H1 (cell line): ENCODE measurements around the gene ZFYVE21. TPM values are rescaled to one million over a fixed set of nuclear protein-coding genes. Genes with fewer than 3 reads are reported as not detected.

Experiments
- CTCF ChIA-PET: fragments of 300-600 bp; sonication (Branson Sonifier 250); formaldehyde crosslinking; loops from one replicate; lab custom pipeline; 2021; ENCODE audit not compliant: partially characterized antibody; lab: Charles Lee
- POLR2A ChIA-PET: fragments of 300-600 bp; sonication (Branson Sonifier 250); formaldehyde crosslinking; loops from one replicate; lab custom pipeline; 2021; ENCODE audit warnings: inconsistent platforms; ENCODE audit not compliant: partially characterized antibody; lab: Charles Lee
- DNase-seq, 2 experiments: peaks; one replicate each; pipeline versions ENCODE4 v3.0.0 to v3.0.0-alpha.2; 2010 to 2022; ENCODE audit warnings: low spot score in 2 of 2, low read depth in 1 of 2, mixed read lengths in 1 of 2
- FAIRE-seq: peaks from 2 replicates; lab custom pipeline; 2011; peaks lifted over from hg19 to GRCh38; lab: Jason Lieb, UNC
- H2AFZ ChIP-seq: 2 replicates; pipeline ENCODE4 v1.8.1; 2012; ENCODE audit warnings: low read length, inconsistent platforms
- H2AK5ac ChIP-seq: 2 replicates; pipeline ENCODE4 v1.6.1; 2013; ENCODE audit warnings: low read depth, low read length
- H2BK120ac ChIP-seq: replicated peaks from 2 replicates; pipeline ENCODE3; 2013; ENCODE audit warnings: low read depth, low read length, inconsistent platforms
- H2BK12ac ChIP-seq: 2 replicates; pipeline ENCODE4 v1.6.1; 2013; ENCODE audit warnings: low read depth, low read length
- H2BK15ac ChIP-seq: 2 replicates; pipeline ENCODE4 v1.6.1; 2013; ENCODE audit warnings: low read length
- H2BK20ac ChIP-seq: 2 replicates; pipeline ENCODE4 v1.6.1; 2013; ENCODE audit warnings: low read length
- H2BK5ac ChIP-seq: 2 replicates; pipeline ENCODE4 v1.6.1; 2013; ENCODE audit warnings: low read depth, low read length
- H3K14ac ChIP-seq: 2 replicates; pipeline ENCODE4 v1.6.1; 2013; ENCODE audit warnings: inconsistent platforms; ENCODE audit not compliant: insufficient read length
- H3K18ac ChIP-seq: 2 replicates; pipeline ENCODE4 v1.6.1; 2013; ENCODE audit warnings: low read length; ENCODE audit errors: extremely low read depth
- H3K23ac ChIP-seq: 2 replicates; pipeline ENCODE4 v1.6.1; 2013; ENCODE audit warnings: inconsistent platforms; ENCODE audit not compliant: insufficient read length
- H3K23me2 ChIP-seq: 2 replicates; pipeline ENCODE4 v1.6.1; 2013; ENCODE audit warnings: low read depth, low read length
- H3K27ac ChIP-seq: 2 replicates; pipeline ENCODE4 v1.6.1; 2011; ENCODE audit warnings: low read depth, low read length, inconsistent platforms
- H3K27me3 ChIP-seq, 4 experiments: replicated peaks in 1 of 4; 1 replicate in 1 of 4; 2 replicates in 3 of 4; pipeline versions ENCODE4 v1.6.1 to v1.8.1; 2011 to 2013; ENCODE audit warnings: low read length in 3 of 4, mild to moderate bottlenecking in 3 of 4, inconsistent platforms in 2 of 4, mixed read lengths in 2 of 4, moderate library complexity in 1 of 4; ENCODE audit not compliant: control insufficient read depth in 3 of 4, insufficient read depth in 3 of 4; ENCODE audit errors: extremely low read depth in 1 of 4
- H3K36me3 ChIP-seq, 4 experiments: 2 replicates each; pipeline versions ENCODE4 v1.6.1 to v1.8.1; 2011 to 2013; ENCODE audit warnings: mild to moderate bottlenecking in 4 of 4, low read length in 3 of 4, moderate library complexity in 2 of 4, control low read depth in 1 of 4, inconsistent platforms in 1 of 4; ENCODE audit not compliant: insufficient read depth in 4 of 4, control insufficient read depth in 2 of 4
- H3K4ac ChIP-seq: replicated peaks from 2 replicates; pipeline ENCODE3; 2013; ENCODE audit warnings: low read length, low read depth, mixed read lengths, inconsistent platforms; ENCODE audit not compliant: insufficient read length
- H3K4me1 ChIP-seq, 4 experiments: replicated peaks in 1 of 4; 1 replicate in 1 of 4; 2 replicates in 3 of 4; pipeline versions ENCODE4 v1.6.1 to v1.8.1; 2011 to 2013; ENCODE audit warnings: low read length in 3 of 4, inconsistent platforms in 2 of 4, mixed read lengths in 1 of 4; ENCODE audit not compliant: insufficient read depth in 4 of 4, control insufficient read depth in 3 of 4
- H3K4me2 ChIP-seq, 2 experiments: 2 replicates each; pipeline versions ENCODE4 v1.6.1 to v1.8.1; 2011 to 2013; ENCODE audit warnings: low read depth in 2 of 2, low read length in 2 of 2, control low read depth in 1 of 2, inconsistent platforms in 1 of 2, mild to moderate bottlenecking in 1 of 2; ENCODE audit not compliant: insufficient read depth in 1 of 2
- H3K4me3 ChIP-seq, 4 experiments: fragments of 200-600, 300-600 bp in 1 of 4; sonication (generic), shearing (Covaris generic), sonication (Bioruptor Twin) in 1 of 4; 2 replicates each; pipeline versions ENCODE4 v1.5.1 to v1.8.1; 2011 to 2016; ENCODE audit warnings: low read length in 4 of 4, low read depth in 3 of 4, control low read depth in 2 of 4, inconsistent platforms in 2 of 4, mild to moderate bottlenecking in 2 of 4, mixed read lengths in 1 of 4, moderate library complexity in 1 of 4; ENCODE audit not compliant: insufficient read depth in 2 of 4; ENCODE audit errors: extremely low read depth in 1 of 4
- H3K56ac ChIP-seq: replicated peaks from 2 replicates; pipeline ENCODE3; 2013; ENCODE audit warnings: low read depth, mild to moderate bottlenecking, mixed read lengths, low read length, inconsistent platforms; ENCODE audit not compliant: insufficient read length
- H3K79me1 ChIP-seq: 2 replicates; pipeline ENCODE4 v1.6.1; 2013; ENCODE audit warnings: low read depth, low read length, control low read depth
- H3K79me2 ChIP-seq, 2 experiments: 2 replicates each; pipeline versions ENCODE4 v1.6.1 to v1.8.1; 2012 to 2013; ENCODE audit warnings: low read length in 2 of 2, mild to moderate bottlenecking in 2 of 2, inconsistent platforms in 1 of 2; ENCODE audit not compliant: insufficient read depth in 2 of 2, control insufficient read depth in 1 of 2
- H3K9ac ChIP-seq, 4 experiments: replicated peaks in 1 of 4; 1 replicate in 1 of 4; 2 replicates in 3 of 4; pipeline versions ENCODE4 v1.6.1 to v1.8.1; 2011 to 2013; ENCODE audit warnings: low read depth in 3 of 4, low read length in 3 of 4, control low read depth in 2 of 4, mild to moderate bottlenecking in 2 of 4, moderate library complexity in 2 of 4, inconsistent platforms in 1 of 4; ENCODE audit errors: extremely low read depth in 1 of 4
- H3K9me3 ChIP-seq, 2 experiments: 2 replicates each; pipeline versions ENCODE4 v1.6.1 to v1.8.1; 2012 to 2013; ENCODE audit warnings: mild to moderate bottlenecking in 2 of 2, moderate library complexity in 2 of 2, control low read depth in 1 of 2, inconsistent platforms in 1 of 2, low read depth in 1 of 2, low read length in 1 of 2, mixed read lengths in 1 of 2; ENCODE audit not compliant: insufficient read depth in 2 of 2
- H4K20me1 ChIP-seq, 2 experiments: replicated peaks in 1 of 2; 2 replicates each; pipeline versions ENCODE3 to v1.8.1; 2011 to 2013; ENCODE audit warnings: inconsistent platforms in 2 of 2, low read length in 2 of 2, mild to moderate bottlenecking in 1 of 2; ENCODE audit not compliant: insufficient read depth in 2 of 2, control insufficient read depth in 1 of 2
- H4K5ac ChIP-seq: 2 replicates; pipeline ENCODE4 v1.6.1; 2013; ENCODE audit warnings: low read length, low read depth, mixed read lengths, inconsistent platforms; ENCODE audit not compliant: insufficient read length
- H4K8ac ChIP-seq: 2 replicates; pipeline ENCODE4 v1.8.0; 2013; ENCODE audit warnings: mild to moderate bottlenecking, moderate library complexity, low read length, inconsistent platforms; ENCODE audit not compliant: insufficient read depth; ENCODE audit errors: extremely low read depth
- H4K91ac ChIP-seq: replicated peaks from 2 replicates; pipeline ENCODE3; 2013; ENCODE audit warnings: low read length, mixed read lengths, inconsistent platforms; ENCODE audit not compliant: insufficient read length
- GABPA ChIP-seq: IDR thresholded peaks from 2 replicates; pipeline ENCODE4 v1.6.1; 2011; ENCODE audit warnings: mild to moderate bottlenecking, low read length, moderate library complexity, borderline replicate concordance; ENCODE audit not compliant: insufficient read depth
- KDM4A ChIP-seq: IDR thresholded peaks from one replicate; pipeline ENCODE4 v1.7.1; 2012; ENCODE audit warnings: low read depth, mild to moderate bottlenecking, moderate library complexity, low read length, inconsistent platforms; ENCODE audit not compliant: severe bottlenecking
- RFX5 ChIP-seq: IDR thresholded peaks from 2 replicates; pipeline ENCODE4 v1.6.1; 2011; ENCODE audit warnings: low read depth, low read length, improper control_type of control experiment, borderline replicate concordance
- WGBS, 2 experiments: shearing (Covaris generic) in 1 of 2; methylation state at CpG; one replicate each; pipeline versions ENCODE4 v1.1.6 to v1.1.7; 2013 to 2015; ENCODE audit warnings: low lambda C conversion rate in 2 of 2, mixed read lengths in 2 of 2, inconsistent platforms in 1 of 2, low coverage in 1 of 2, missing lambda C conversion rate in 1 of 2; ENCODE audit not compliant: insufficient replicate concordance in 2 of 2, insufficient coverage in 1 of 2, insufficient read length in 1 of 2; ENCODE audit errors: extremely low coverage in 1 of 2, missing lambda C conversion rate in 1 of 2; 5-methylcytosine and 5-hydroxymethylcytosine counted together
- polyA plus RNA-seq, 7 experiments: library from polyadenylated mRNA; depleted of rRNA in 3 of 7; stranded (reverse) in 5 of 7; unstranded in 2 of 7; fragments of >200 nt in 5 of 7; fragments of 200-250 nt in 2 of 7; gene quantifications; 1 replicate in 5 of 7; 2 replicates in 1 of 7; 4 replicates in 1 of 7; pipeline versions ENCODE4 v1.2.1 to v1.2.3, GENCODE V29; 2011 to 2013; ENCODE audit warnings: missing spikeins in 2 of 7, mixed read lengths in 2 of 7
- total RNA-seq: library from RNA; stranded (reverse); fragmentation: NEBNext Ultra II Directional; extraction: Animal tissue kit (Norgen Biotek cat#: 25700); gene quantifications from 2 replicates; pipeline ENCODE4 v1.2.1, GENCODE V29; 2021

Gene ZFYVE21
- total and polyA plus RNA-seq, 2 of the 8 experiments (the other 6 are each of a cell fraction or from before 2014, with no cell fraction given) = 53.4 to 127 TPM

- DNase-seq = no peak
- Histone ChIP-seq H3K79me1 (peaks cover 25% of the 10 kb centered on the region), H4K5ac (no peak overlapping the region), H3K4me2 (peak overlapping the region; percentile 66 to 72), H4K91ac (no peak overlapping the region), H3K14ac (no peak overlapping the region), H2BK5ac (no peak overlapping the region), H3K4me3 (peak overlapping the region; percentile 60 to 84 (median 66)), H2BK15ac (no peak overlapping the region), H3K23ac (no peak overlapping the region), H3K18ac (no peak overlapping the region; the same call in 1 of the 2 replicates), H3K56ac (peak overlapping the region; percentile 89), H3K36me3 (peaks cover 0 to 4% (median 0%) of the 10 kb centered on the region in 4 experiments; a peak in 3 of 8 replicates), H2AK5ac (no peak overlapping the region), H2AFZ (no peak overlapping the region), H3K79me2 (peaks cover 0 to 62% of the 10 kb centered on the region in 2 experiments; a peak in 3 of 4 replicates), H3K4me1 (peaks cover 0 to 17% (median 8%) of the 10 kb centered on the region in 4 experiments; a peak in 6 of 7 replicates), H4K20me1 (peaks cover 17 to 39% of the 10 kb centered on the region in 2 experiments), H2BK12ac (no peak overlapping the region), H3K23me2 (peaks cover 4% of the 10 kb centered on the region; the same call in 1 of the 2 replicates), H4K8ac (no peak overlapping the region), H3K4ac (no peak overlapping the region), H3K9me3 (no peaks in the 10 kb centered on the region), H3K9ac (peak overlapping the region; percentile 29 to 82 (median 46); a peak in 6 of 7 replicates), H3K27ac (no peak overlapping the region), H2BK20ac (no peak overlapping the region), H3K27me3 (no peaks in the 10 kb centered on the region), H2BK120ac (no peak overlapping the region)
- ChIA-PET POLR2A (interaction anchor here (0.8 to 2.0 kb wide), 13 partner anchors 9 to 284 kb away, joined by 3 to 11 read pairs (median 3); partner anchors contain the start of gene BAG5), CTCF (interaction anchor here (0.6 kb wide), 1 partner anchor 798 kb away, joined by 3 read pairs; no protein-coding TSS in a partner anchor)
- no peak for FAIRE-seq
- WGBS, 2 experiments = 14% methylated on average over 23 of the region's 72 CpGs; no CpG with 5 or more reads in 1 of the 2 experiments
- no peak for TF ChIP-seq RFX5
- TF ChIP-seq GABPA = 0 out of 2 replicates have a peak, but pooled peaks have one; percentile 6
- TF ChIP-seq KDM4A = peak; percentile 45
Measured at GRCh38 chr14:103716091-103716801, 636 bp downstream of the ZFYVE21 start.
